Measurements from ENCODE around the gene SDK2.

Gene SDK2

GRCh38 chr17:73584987-73585386, 59.3 kb downstream of the SDK2 start:
- no peak for DNase-seq

- DNase-seq, result no peak
Measured at GRCh38 chr17:73584049-73584448, 60.2 kb downstream of the SDK2 start.

- no peak for DNase-seq
Measured at GRCh38 chr17:73582821-73583220, 61.4 kb downstream of the SDK2 start.

- DNase-seq, result no peak
Measured at GRCh38 chr17:73582359-73582758, 61.9 kb downstream of the SDK2 start.

- no peak for DNase-seq
Measured at GRCh38 chr17:73581379-73581778, 62.9 kb downstream of the SDK2 start.

- no peak for DNase-seq
Measured at GRCh38 chr17:73580073-73580710, 64.1 kb downstream of the SDK2 start.

- DNase-seq, result no peak
Measured at GRCh38 chr17:73576556-73577098, 67.6 kb downstream of the SDK2 start.

- no peak for DNase-seq
Measured at GRCh38 chr17:73575470-73576221, 68.6 kb downstream of the SDK2 start.

GRCh38 chr17:73571511-73572130, 72.6 kb downstream of the SDK2 start:
- DNase-seq, result no peak

- no peak for DNase-seq
Measured at GRCh38 chr17:73569762-73570319, 74.4 kb downstream of the SDK2 start.

GRCh38 chr17:73568934-73569333, 75.3 kb downstream of the SDK2 start:
- DNase-seq, result no peak

- no peak for DNase-seq
Measured at GRCh38 chr17:73566905-73567782, 77.1 kb downstream of the SDK2 start.

- DNase-seq, result no peak
Measured at GRCh38 chr17:73564843-73565242, 79.4 kb downstream of the SDK2 start.

- no peak for DNase-seq
Measured at GRCh38 chr17:73562896-73563295, 81.3 kb downstream of the SDK2 start.

GRCh38 chr17:73561111-73561510, 83.1 kb downstream of the SDK2 start:
- DNase-seq, result peak; percentile 66

GRCh38 chr17:73560661-73561060, 83.6 kb downstream of the SDK2 start:
- no peak for DNase-seq

- no peak for DNase-seq
Measured at GRCh38 chr17:73559532-73559931, 84.7 kb downstream of the SDK2 start.

- DNase-seq, result no peak
Measured at GRCh38 chr17:73555199-73555960, 88.9 kb downstream of the SDK2 start.

GRCh38 chr17:73554498-73554897, 89.7 kb downstream of the SDK2 start:
- DNase-seq, result no peak

GRCh38 chr17:73553311-73553710, 90.9 kb downstream of the SDK2 start:
- no peak for DNase-seq

- DNase-seq, result no peak
Measured at GRCh38 chr17:73552300-73553048, 91.8 kb downstream of the SDK2 start.

Data from right forelimb (tissue), 1 donor.